Measurements from ENCODE around the gene CLRN1. TPM values are rescaled to one million over a fixed set of nuclear protein-coding genes. Genes with fewer than 3 reads are reported as not detected.

CLRN1 gene
- total RNA-seq, 3 donors from 2014 or later = not detected

GRCh38 chr3:150920236-150920635, 52.3 kb downstream of the CLRN1 start:
- ATAC-seq (no peak), DNase-seq (no peak)
- TF ChIP-seq, protein P1, sequence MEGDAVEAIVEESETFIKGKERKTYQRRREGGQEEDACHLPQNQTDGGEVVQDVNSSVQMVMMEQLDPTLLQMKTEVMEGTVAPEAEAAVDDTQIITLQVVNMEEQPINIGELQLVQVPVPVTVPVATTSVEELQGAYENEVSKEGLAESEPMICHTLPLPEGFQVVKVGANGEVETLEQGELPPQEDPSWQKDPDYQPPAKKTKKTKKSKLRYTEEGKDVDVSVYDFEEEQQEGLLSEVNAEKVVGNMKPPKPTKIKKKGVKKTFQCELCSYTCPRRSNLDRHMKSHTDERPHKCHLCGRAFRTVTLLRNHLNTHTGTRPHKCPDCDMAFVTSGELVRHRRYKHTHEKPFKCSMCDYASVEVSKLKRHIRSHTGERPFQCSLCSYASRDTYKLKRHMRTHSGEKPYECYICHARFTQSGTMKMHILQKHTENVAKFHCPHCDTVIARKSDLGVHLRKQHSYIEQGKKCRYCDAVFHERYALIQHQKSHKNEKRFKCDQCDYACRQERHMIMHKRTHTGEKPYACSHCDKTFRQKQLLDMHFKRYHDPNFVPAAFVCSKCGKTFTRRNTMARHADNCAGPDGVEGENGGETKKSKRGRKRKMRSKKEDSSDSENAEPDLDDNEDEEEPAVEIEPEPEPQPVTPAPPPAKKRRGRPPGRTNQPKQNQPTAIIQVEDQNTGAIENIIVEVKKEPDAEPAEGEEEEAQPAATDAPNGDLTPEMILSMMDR (IDR thresholded peaks at IDR 0.05) = no peak
- H3K4me3 ChIP-seq = no peak overlapping the region
- H3K4me1 ChIP-seq (ENCODE audit: low read depth) = no peaks in the 10 kb centered on the region
- no peaks in the 10 kb centered on the region for H3K36me3 ChIP-seq (ENCODE audit: low read depth)
- H3K9me3 ChIP-seq = no peaks in the 10 kb centered on the region
- intact Hi-C loops (cut with DNase I, micrococcal nuclease) = no loop called here

GRCh38 chr3:150917951-150918350, 54.6 kb downstream of the CLRN1 start:
- Histone ChIP-seq H3K4me3 (no peak overlapping the region), H3K4me1 (ENCODE audit: low read depth) (no peaks in the 10 kb centered on the region), H3K9me3 (no peaks in the 10 kb centered on the region), H3K36me3 (ENCODE audit: low read depth) (no peaks in the 10 kb centered on the region)
- DNase-seq = no peak
- TF ChIP-seq, protein P1 (IDR thresholded peaks at IDR 0.05) = no peak
- intact Hi-C loops (cut with DNase I, micrococcal nuclease) = no loop called here
- no peak for ATAC-seq

- TF ChIP-seq, protein P1 (IDR thresholded peaks at IDR 0.05) = no peak
- intact Hi-C loops (cut with DNase I, micrococcal nuclease) = no loop called here
- Histone ChIP-seq H3K4me3 (no peak overlapping the region), H3K4me1 (ENCODE audit: low read depth) (no peaks in the 10 kb centered on the region), H3K36me3 (ENCODE audit: low read depth) (no peaks in the 10 kb centered on the region), H3K9me3 (no peaks in the 10 kb centered on the region)
- ATAC-seq (no peak), DNase-seq (no peak)
Measured at GRCh38 chr3:150913133-150913922, 59.2 kb downstream of the CLRN1 start.

GRCh38 chr3:150912501-150912900, 60.0 kb downstream of the CLRN1 start:
- TF ChIP-seq, protein P1 (IDR thresholded peaks at IDR 0.05) = no peak
- H3K4me1 ChIP-seq (ENCODE audit: low read depth) = no peaks in the 10 kb centered on the region
- no peaks in the 10 kb centered on the region for H3K9me3 ChIP-seq
- ATAC-seq (no peak), DNase-seq (no peak)
- H3K4me3 ChIP-seq = no peak overlapping the region
- intact Hi-C loops (cut with DNase I, micrococcal nuclease) = no loop called here
- H3K36me3 ChIP-seq (ENCODE audit: low read depth) = no peaks in the 10 kb centered on the region

- Histone ChIP-seq H3K9me3 (no peaks in the 10 kb centered on the region), H3K4me1 (ENCODE audit: low read depth) (no peaks in the 10 kb centered on the region), H3K36me3 (ENCODE audit: low read depth) (no peaks in the 10 kb centered on the region), H3K4me3 (no peak overlapping the region)
- intact Hi-C loops (cut with DNase I, micrococcal nuclease) = no loop called here
- no peak for DNase-seq
- TF ChIP-seq, protein P1 (IDR thresholded peaks at IDR 0.05) = no peak
- ATAC-seq = no peak
Measured at GRCh38 chr3:150911771-150912170, 60.8 kb downstream of the CLRN1 start.

Data from mucosa of descending colon (tissue), 3 donors.